Natural killer cell (primary cell): ENCODE results near the gene TEX2. TPM values are rescaled to one million over a fixed set of nuclear protein-coding genes. Genes with fewer than 3 reads are reported as not detected.

ENCODE experiments used
- ATAC-seq, 3 donors: fragments of 150-1000 bp in 2 of 3; fragments of 200-7000 bp in 1 of 3; cut with Tn5 transposase; 1 replicate in 1 of 3; 2 replicates in 2 of 3; pipeline ENCODE4 v1.10.0; 2021; ENCODE audit warnings: mild to moderate bottlenecking in 2 of 3, moderate library complexity in 2 of 3
- DNase-seq, 2 donors: peaks; one replicate each; pipeline versions ENCODE4 v3.0.0 to v3.0.0-alpha.2; 2013 to 2021; ENCODE audit warnings: mixed read lengths in 1 of 2
- H3K27ac ChIP-seq: one replicate; pipeline ENCODE4 v1.5.1; 2013; ENCODE audit warnings: mild to moderate bottlenecking, low read length
- H3K27me3 ChIP-seq: one replicate; pipeline ENCODE4 v1.6.1; 2013; ENCODE audit warnings: low read length; ENCODE audit not compliant: control insufficient read depth, insufficient read depth
- H3K36me3 ChIP-seq: one replicate; pipeline ENCODE4 v1.6.1; 2013; ENCODE audit warnings: low read length; ENCODE audit not compliant: control insufficient read depth, insufficient read depth
- H3K4me1 ChIP-seq: one replicate; pipeline ENCODE4 v1.6.1; 2013; ENCODE audit warnings: low read length; ENCODE audit not compliant: control insufficient read depth, insufficient read depth
- H3K4me3 ChIP-seq: one replicate; pipeline ENCODE4 v1.5.1; 2013; ENCODE audit warnings: low read length
- H3K9me3 ChIP-seq: one replicate; pipeline ENCODE4 v1.6.1; 2013; ENCODE audit warnings: low read length; ENCODE audit not compliant: control insufficient read depth, insufficient read depth
- H3K27ac Mint-ChIP-seq, 2 donors: one replicate each; pipeline ENCODE4 v1.8.0; 2022; ENCODE audit warnings: mild to moderate bottlenecking in 2 of 2, mixed read lengths in 2 of 2, moderate library complexity in 1 of 2
- H3K27me3 Mint-ChIP-seq, 2 donors: one replicate each; pipeline ENCODE4 v1.8.0; 2022; ENCODE audit warnings: low read depth in 2 of 2, mixed read lengths in 2 of 2
- H3K36me3 Mint-ChIP-seq: one replicate; pipeline ENCODE4 v1.8.0; 2022; ENCODE audit warnings: mixed read lengths
- H3K4me1 Mint-ChIP-seq, 2 donors: one replicate each; pipeline ENCODE4 v1.8.0; 2022; ENCODE audit warnings: mixed read lengths in 2 of 2
- H3K4me3 Mint-ChIP-seq: one replicate; pipeline ENCODE4 v1.8.0; 2022; ENCODE audit warnings: mild to moderate bottlenecking, moderate library complexity, mixed read lengths
- H3K9me3 Mint-ChIP-seq, 2 donors: one replicate each; pipeline ENCODE4 v1.8.0; 2022; ENCODE audit warnings: mixed read lengths in 2 of 2
- CTCF ChIP-seq: fragments of 200-600 bp; IDR thresholded peaks from one replicate; pipeline ENCODE4 v1.8.0; 2022; ENCODE audit warnings: antibody characterized with exemption
- WGBS: methylation state at CpG from one replicate; pipeline ENCODE4 v1.1.7; 2013; ENCODE audit warnings: missing lambda C conversion rate; ENCODE audit not compliant: insufficient coverage; 5-methylcytosine and 5-hydroxymethylcytosine counted together
- intact Hi-C: fragments of 100-400 bp; cut with micrococcal nuclease; formaldehyde crosslinking; loops from one replicate; pipeline ENCODE4 v1.14.2; 2022
- total RNA-seq, 4 donors: library from RNA; stranded (reverse); fragments of 120-200 nt in 1 of 4; gene quantifications; one replicate each; pipeline versions ENCODE4 v1.2.3 to v1.2.4, GENCODE V29; 2013 to 2022

TEX2 gene
- total RNA-seq, 3 donors from 2014 or later (not counting 1 experiment from before 2014, with no cell fraction given), result 8.3 to 16.3 (median 11.3) TPM

GRCh38 chr17:64130559-64131001, 132.5 kb downstream of the TEX2 start:
- peaks cover 16% of the 10 kb centered on the region for H3K4me1 ChIP-seq
- WGBS, result 15% methylated on average over 24 of the region's 24 CpGs
- Mint-ChIP-seq H3K27ac (peak overlapping the region; percentile 88 to 91), H3K36me3 (no peaks in the 10 kb centered on the region), H3K4me3 (peak overlapping the region; percentile 83), H3K27me3 (no peaks in the 10 kb centered on the region), H3K4me1 (peaks cover 34 to 42% of the 10 kb centered on the region in 2 donors), H3K9me3 (no peaks in the 10 kb centered on the region)
- intact Hi-C loops, result loop anchor here (1.0 kb wide), 1 partner anchor 67 kb away; no protein-coding TSS in a partner anchor
- peak in 1 of 3 donors; percentile 3 for ATAC-seq
- H3K36me3 ChIP-seq, result no peaks in the 10 kb centered on the region
- peak overlapping the region; percentile 84 for H3K27ac ChIP-seq
- H3K4me3 ChIP-seq, result peak overlapping the region; percentile 34
- no peaks in the 10 kb centered on the region for H3K9me3 ChIP-seq
- H3K27me3 ChIP-seq, result no peaks in the 10 kb centered on the region
- TF ChIP-seq CTCF, result no peak
- no peak for DNase-seq

GRCh38 chr17:64129765-64130558, 133.1 kb downstream of the TEX2 start, which contains the start of gene ERN1:
Gene ERN1, minus strand, starts transcription at chr17:64130144. Its CDS starts 115 bp downstream, at chr17:64130029.
- Histone ChIP-seq H3K9me3 (no peaks in the 10 kb centered on the region), H3K4me1 (peaks cover 16% of the 10 kb centered on the region), H3K27me3 (no peaks in the 10 kb centered on the region), H3K27ac (peak within 1 kb of the TSS; percentile 84), H3K4me3 (peak within 1 kb of the TSS; percentile 50), H3K36me3 (no peaks in the 10 kb centered on the region)
- under 1% methylated on average over 98 of the region's 98 CpGs for whole genome bisulfite sequencing
- peak; percentile 90 to 93 for DNase-seq
- Mint-ChIP-seq H3K4me1 (peaks cover 34 to 48% of the 10 kb centered on the region in 2 donors), H3K27me3 (no peaks in the 10 kb centered on the region), H3K36me3 (no peaks in the 10 kb centered on the region), H3K27ac (peak within 1 kb of the TSS; percentile 88 to 91), H3K4me3 (peak within 1 kb of the TSS; percentile 92), H3K9me3 (no peaks in the 10 kb centered on the region)
- TF ChIP-seq CTCF, result no peak
- intact Hi-C loops, result loop anchor here (1.0 kb wide), 1 partner anchor 67 kb away; no protein-coding TSS in a partner anchor
- ATAC-seq, result peak; percentile 88 to 97 (median 89)

GRCh38 chr17:64129515-64129764, 133.6 kb downstream of the TEX2 start:
- no peaks in the 10 kb centered on the region for H3K27me3 ChIP-seq
- intact Hi-C loops, result no loop called here
- Mint-ChIP-seq H3K36me3 (no peaks in the 10 kb centered on the region), H3K27ac (peak overlapping the region in 1 of 2 donors; percentile 91), H3K4me1 (peaks cover 34 to 53% of the 10 kb centered on the region in 2 donors), H3K9me3 (no peaks in the 10 kb centered on the region), H3K27me3 (no peaks in the 10 kb centered on the region), H3K4me3 (peak overlapping the region; percentile 92)
- ATAC-seq (no peak), DNase-seq (no peak)
- under 1% methylated on average over 31 of the region's 31 CpGs for WGBS
- H3K4me3 ChIP-seq, result peak overlapping the region; percentile 50
- H3K36me3 ChIP-seq, result no peaks in the 10 kb centered on the region
- H3K9me3 ChIP-seq, result no peaks in the 10 kb centered on the region
- peak overlapping the region; percentile 26 for H3K27ac ChIP-seq
- peaks cover 16% of the 10 kb centered on the region for H3K4me1 ChIP-seq
- TF ChIP-seq CTCF, result no peak
